Uterus (tissue), 2 donors: ENCODE results near the gene KRT37.

Source experiments
- POLR2A ChIP-seq, 2 donors: fragments of 450-650 bp; IDR thresholded peaks; one replicate each; pipeline ENCODE4 v1.6.1; 2016; ENCODE audit warnings: antibody characterized with exemption in 2 of 2, mild to moderate bottlenecking in 1 of 2, moderate library complexity in 1 of 2
- TF ChIP-seq, protein P1 (sequence below), 4 experiments: fragments of 200-600 bp in 2 of 4; fragments of 450-650 bp in 2 of 4; sonication (generic) in 2 of 4; IDR thresholded peaks; one replicate each; pipeline ENCODE4 v1.5.1; 2016 to 2019; ENCODE audit warnings: antibody characterized with exemption in 4 of 4, mild to moderate bottlenecking in 2 of 4, moderate library complexity in 1 of 4

DNA sequence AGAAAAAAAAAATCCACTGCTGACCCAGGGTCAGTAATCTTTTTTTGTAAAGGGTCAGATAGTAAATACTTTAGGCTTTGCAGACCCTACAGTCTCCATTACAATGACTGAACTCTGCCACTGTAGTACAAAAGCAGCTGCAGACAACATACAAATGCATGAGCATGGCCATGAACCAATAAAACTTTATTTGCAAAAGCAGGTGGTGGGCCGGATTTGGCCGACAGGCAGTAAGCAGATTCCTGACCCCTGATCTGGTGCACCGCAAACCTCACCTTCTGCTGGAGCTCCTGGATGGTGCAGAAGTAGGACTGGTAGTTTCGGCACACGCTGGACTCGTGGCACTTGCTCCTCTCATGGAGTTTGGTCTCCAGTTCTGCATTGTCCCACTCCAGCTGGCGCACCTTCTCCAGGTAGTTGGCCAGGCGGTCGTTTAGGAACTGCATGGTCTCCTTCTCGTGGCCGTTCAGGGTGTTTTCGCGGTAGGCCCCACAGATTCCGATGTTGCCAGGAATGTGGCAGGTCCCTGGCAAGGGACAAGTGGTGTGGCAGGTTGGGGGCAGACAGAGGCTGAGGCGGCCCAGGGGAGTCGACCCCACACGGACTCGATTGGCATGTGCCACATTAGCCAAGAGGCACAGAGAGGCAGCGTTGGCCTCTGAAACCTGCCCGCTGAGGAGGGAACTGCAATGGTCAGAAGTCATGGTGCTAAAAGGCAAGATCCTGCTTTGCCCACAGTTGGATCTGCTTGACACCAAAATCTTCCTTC is 13.1 kb downstream of the KRT37 start:
- TF ChIP-seq, protein P1, sequence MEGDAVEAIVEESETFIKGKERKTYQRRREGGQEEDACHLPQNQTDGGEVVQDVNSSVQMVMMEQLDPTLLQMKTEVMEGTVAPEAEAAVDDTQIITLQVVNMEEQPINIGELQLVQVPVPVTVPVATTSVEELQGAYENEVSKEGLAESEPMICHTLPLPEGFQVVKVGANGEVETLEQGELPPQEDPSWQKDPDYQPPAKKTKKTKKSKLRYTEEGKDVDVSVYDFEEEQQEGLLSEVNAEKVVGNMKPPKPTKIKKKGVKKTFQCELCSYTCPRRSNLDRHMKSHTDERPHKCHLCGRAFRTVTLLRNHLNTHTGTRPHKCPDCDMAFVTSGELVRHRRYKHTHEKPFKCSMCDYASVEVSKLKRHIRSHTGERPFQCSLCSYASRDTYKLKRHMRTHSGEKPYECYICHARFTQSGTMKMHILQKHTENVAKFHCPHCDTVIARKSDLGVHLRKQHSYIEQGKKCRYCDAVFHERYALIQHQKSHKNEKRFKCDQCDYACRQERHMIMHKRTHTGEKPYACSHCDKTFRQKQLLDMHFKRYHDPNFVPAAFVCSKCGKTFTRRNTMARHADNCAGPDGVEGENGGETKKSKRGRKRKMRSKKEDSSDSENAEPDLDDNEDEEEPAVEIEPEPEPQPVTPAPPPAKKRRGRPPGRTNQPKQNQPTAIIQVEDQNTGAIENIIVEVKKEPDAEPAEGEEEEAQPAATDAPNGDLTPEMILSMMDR (IDR thresholded peaks at IDR 0.05): no peak
- no peak for TF ChIP-seq POLR2A (IDR thresholded peaks at IDR 0.05)
